ENCODE data around the gene CYRIA. TPM values are rescaled to one million over a fixed set of nuclear protein-coding genes. Genes with fewer than 3 reads are reported as not detected.

CYRIA gene
- total and polyA plus RNA-seq, 2 donors (not counting 1 experiment from before 2014, with no cell fraction given): 6.3 to 10.2 TPM

GRCh38 chr2:16623564-16624435, 41.8 kb downstream of the CYRIA start:
- no peaks in the 10 kb centered on the region for H4K20me1 ChIP-seq (ENCODE audit: control insufficient read depth, extremely low read depth, insufficient read depth, low read length)
- H3K27me3 ChIP-seq (ENCODE audit: control insufficient read depth, insufficient read depth, low read length): no peaks in the 10 kb centered on the region
- no peak overlapping the region for H3K9ac ChIP-seq (ENCODE audit: insufficient read depth, low read length)
- H2AFZ ChIP-seq (ENCODE audit: low read length): no peak overlapping the region
- H3K9me3 ChIP-seq (ENCODE audit: control insufficient read depth, insufficient read depth, low read depth, low read length): no peaks in the 10 kb centered on the region
- H3K4me1 ChIP-seq (ENCODE audit: control insufficient read depth, extremely low read depth, insufficient read depth, low read length): peaks cover 6% of the 10 kb centered on the region
- H3K27ac ChIP-seq (ENCODE audit: insufficient read depth, low read length): no peak overlapping the region
- H3K36me3 ChIP-seq (ENCODE audit: control insufficient read depth, insufficient read depth, low read length): no peaks in the 10 kb centered on the region
- H3K4me2 ChIP-seq (ENCODE audit: extremely low read depth, insufficient read depth, low read length): no peak overlapping the region
- no peak overlapping the region for H3K4me3 ChIP-seq (replicated peaks in 1 of 4; ENCODE audit: control extremely low read depth in 1 of 4, insufficient read depth in 1 of 4, low read depth in 3 of 4, low read length in 4 of 4)
- H3K79me2 ChIP-seq (ENCODE audit: control insufficient read depth, insufficient read depth, low read length): no peaks in the 10 kb centered on the region
- TF ChIP-seq EZH2 (IDR thresholded peaks at IDR 0.05; ENCODE audit: low read length, missing control alignments) (no peak), CTCF (conservative IDR thresholded peaks at IDR 0.05 in 1 of 2, IDR thresholded peaks at IDR 0.05 in 1 of 2; ENCODE audit: low read depth in 1 of 2, low read length in 2 of 2) (no peak)
- no peak for DNase-seq (ENCODE audit: low read depth in 2 of 2)

- Histone ChIP-seq H3K4me1 (ENCODE audit: control insufficient read depth, extremely low read depth, insufficient read depth, low read length) (peaks cover 6% of the 10 kb centered on the region), H3K27me3 (ENCODE audit: control insufficient read depth, insufficient read depth, low read length) (no peaks in the 10 kb centered on the region), H3K27ac (ENCODE audit: insufficient read depth, low read length) (no peak overlapping the region), H3K36me3 (ENCODE audit: control insufficient read depth, insufficient read depth, low read length) (no peaks in the 10 kb centered on the region), H3K9ac (ENCODE audit: insufficient read depth, low read length) (no peak overlapping the region), H2AFZ (ENCODE audit: low read length) (no peak overlapping the region), H3K79me2 (ENCODE audit: control insufficient read depth, insufficient read depth, low read length) (no peaks in the 10 kb centered on the region), H4K20me1 (ENCODE audit: control insufficient read depth, extremely low read depth, insufficient read depth, low read length) (no peaks in the 10 kb centered on the region), H3K9me3 (ENCODE audit: control insufficient read depth, insufficient read depth, low read depth, low read length) (no peaks in the 10 kb centered on the region), H3K4me2 (ENCODE audit: extremely low read depth, insufficient read depth, low read length) (no peak overlapping the region), H3K4me3 (replicated peaks in 1 of 4; ENCODE audit: control extremely low read depth in 1 of 4, insufficient read depth in 1 of 4, low read depth in 3 of 4, low read length in 4 of 4) (no peak overlapping the region)
- TF ChIP-seq CTCF (conservative IDR thresholded peaks at IDR 0.05 in 1 of 2, IDR thresholded peaks at IDR 0.05 in 1 of 2; ENCODE audit: low read depth in 1 of 2, low read length in 2 of 2) (no peak), EZH2 (IDR thresholded peaks at IDR 0.05; ENCODE audit: low read length, missing control alignments) (no peak)
- DNase-seq (ENCODE audit: low read depth in 2 of 2): peak; percentile 57 to 97
Measured at GRCh38 chr2:16623031-16623430, 42.6 kb downstream of the CYRIA start.

GRCh38 chr2:16622399-16622968, 43.1 kb downstream of the CYRIA start:
- peaks cover 6% of the 10 kb centered on the region for H3K4me1 ChIP-seq (ENCODE audit: control insufficient read depth, extremely low read depth, insufficient read depth, low read length)
- H2AFZ ChIP-seq (ENCODE audit: low read length): no peak overlapping the region
- H3K4me3 ChIP-seq (replicated peaks in 1 of 4; ENCODE audit: control extremely low read depth in 1 of 4, insufficient read depth in 1 of 4, low read depth in 3 of 4, low read length in 4 of 4): no peak overlapping the region
- H3K9me3 ChIP-seq (ENCODE audit: control insufficient read depth, insufficient read depth, low read depth, low read length): no peaks in the 10 kb centered on the region
- H4K20me1 ChIP-seq (ENCODE audit: control insufficient read depth, extremely low read depth, insufficient read depth, low read length): no peaks in the 10 kb centered on the region
- H3K4me2 ChIP-seq (ENCODE audit: extremely low read depth, insufficient read depth, low read length): no peak overlapping the region
- peak in 1 of 2 donors; percentile 28 for DNase-seq (ENCODE audit: low read depth in 2 of 2)
- H3K36me3 ChIP-seq (ENCODE audit: control insufficient read depth, insufficient read depth, low read length): no peaks in the 10 kb centered on the region
- H3K9ac ChIP-seq (ENCODE audit: insufficient read depth, low read length): no peak overlapping the region
- TF ChIP-seq EZH2 (IDR thresholded peaks at IDR 0.05; ENCODE audit: low read length, missing control alignments) (no peak), CTCF (conservative IDR thresholded peaks at IDR 0.05 in 1 of 2, IDR thresholded peaks at IDR 0.05 in 1 of 2; ENCODE audit: low read depth in 1 of 2, low read length in 2 of 2) (no peak)
- H3K79me2 ChIP-seq (ENCODE audit: control insufficient read depth, insufficient read depth, low read length): no peaks in the 10 kb centered on the region
- H3K27me3 ChIP-seq (ENCODE audit: control insufficient read depth, insufficient read depth, low read length): no peaks in the 10 kb centered on the region
- no peak overlapping the region for H3K27ac ChIP-seq (ENCODE audit: insufficient read depth, low read length)
